Gastroesophageal sphincter (tissue), 3 donors: ENCODE results near the gene TMEM178B.

Experiments used
- EP300 ChIP-seq: sonication (generic); formaldehyde crosslinking; IDR thresholded peaks from one replicate; pipeline ENCODE4 v1.6.1; 2017; ENCODE audit warnings: antibody characterized with exemption, mild to moderate bottlenecking
- POLR2A ChIP-seq, 2 donors: fragments of 450-650 bp; IDR thresholded peaks; one replicate each; pipeline ENCODE4 v1.6.1; 2017; ENCODE audit warnings: antibody characterized with exemption in 2 of 2, mild to moderate bottlenecking in 2 of 2, moderate library complexity in 1 of 2
- POLR2AphosphoS5 ChIP-seq: sonication (generic); formaldehyde crosslinking; IDR thresholded peaks from one replicate; pipeline ENCODE4 v1.6.1; 2017; ENCODE audit warnings: antibody characterized with exemption
- TF ChIP-seq, protein P1 (sequence below), 4 experiments: fragments of 200-600 bp in 2 of 4; fragments of 450-650 bp in 2 of 4; sonication (generic) in 1 of 4; IDR thresholded peaks; one replicate each; pipeline ENCODE4 v1.5.1; 2017 to 2019; ENCODE audit warnings: antibody characterized with exemption in 4 of 4, mild to moderate bottlenecking in 2 of 4, moderate library complexity in 2 of 4

DNA sequence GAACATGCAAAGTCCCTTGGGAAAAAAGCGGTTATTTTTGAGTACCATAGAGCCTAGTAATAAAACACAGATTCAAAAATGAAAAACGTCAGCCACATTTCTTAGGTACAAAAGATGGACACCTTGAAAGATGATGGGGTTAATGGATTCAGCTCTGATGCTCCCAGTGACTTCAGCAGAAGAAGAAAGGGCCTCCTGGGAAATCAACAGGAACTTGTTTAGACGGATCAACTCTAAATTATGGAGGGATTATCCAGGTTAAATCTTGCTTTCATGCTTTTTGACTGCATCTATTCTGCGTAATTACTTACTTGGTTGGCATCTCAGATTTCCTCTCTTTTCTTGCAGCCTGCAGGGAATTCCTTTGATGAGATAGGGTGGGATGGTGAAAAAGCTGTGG is 82.5 kb downstream of the TMEM178B start:
- TF ChIP-seq, protein P1, sequence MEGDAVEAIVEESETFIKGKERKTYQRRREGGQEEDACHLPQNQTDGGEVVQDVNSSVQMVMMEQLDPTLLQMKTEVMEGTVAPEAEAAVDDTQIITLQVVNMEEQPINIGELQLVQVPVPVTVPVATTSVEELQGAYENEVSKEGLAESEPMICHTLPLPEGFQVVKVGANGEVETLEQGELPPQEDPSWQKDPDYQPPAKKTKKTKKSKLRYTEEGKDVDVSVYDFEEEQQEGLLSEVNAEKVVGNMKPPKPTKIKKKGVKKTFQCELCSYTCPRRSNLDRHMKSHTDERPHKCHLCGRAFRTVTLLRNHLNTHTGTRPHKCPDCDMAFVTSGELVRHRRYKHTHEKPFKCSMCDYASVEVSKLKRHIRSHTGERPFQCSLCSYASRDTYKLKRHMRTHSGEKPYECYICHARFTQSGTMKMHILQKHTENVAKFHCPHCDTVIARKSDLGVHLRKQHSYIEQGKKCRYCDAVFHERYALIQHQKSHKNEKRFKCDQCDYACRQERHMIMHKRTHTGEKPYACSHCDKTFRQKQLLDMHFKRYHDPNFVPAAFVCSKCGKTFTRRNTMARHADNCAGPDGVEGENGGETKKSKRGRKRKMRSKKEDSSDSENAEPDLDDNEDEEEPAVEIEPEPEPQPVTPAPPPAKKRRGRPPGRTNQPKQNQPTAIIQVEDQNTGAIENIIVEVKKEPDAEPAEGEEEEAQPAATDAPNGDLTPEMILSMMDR (IDR thresholded peaks at IDR 0.05): no peak
- TF ChIP-seq POLR2AphosphoS5 (no peak), EP300 (no peak), POLR2A (IDR thresholded peaks at IDR 0.05) (no peak)
